Neuronal stem cell (in vitro differentiated cells): Measurements from ENCODE around the gene ATP8B2. TPM values are rescaled to one million over a fixed set of nuclear protein-coding genes. Genes with fewer than 3 reads are reported as not detected.
"Not testable (repeated sequence)": the region's sequence is repeated elsewhere in the genome, so short reads cannot be mapped to it uniquely, and the experiment has no call there.

Experiments used
- DNase-seq: peaks from one replicate; pipeline ENCODE4 v3.0.0-alpha.2; 2013; ENCODE audit warnings: low spot score
- H2AFZ ChIP-seq: one replicate; pipeline ENCODE4 v1.6.1; 2013; ENCODE audit warnings: mild to moderate bottlenecking, low read length, inconsistent platforms
- H2AK5ac ChIP-seq: 2 replicates; pipeline ENCODE4 v1.6.1; 2013; ENCODE audit warnings: low read depth, mild to moderate bottlenecking, inconsistent platforms, low read length, moderate library complexity, mixed read lengths
- H2BK120ac ChIP-seq: 2 replicates; pipeline ENCODE4 v1.6.1; 2013; ENCODE audit warnings: low read depth, mild to moderate bottlenecking, inconsistent platforms, low read length, moderate library complexity, mixed read lengths
- H2BK12ac ChIP-seq: one replicate; pipeline ENCODE4 v1.6.1; 2013; ENCODE audit warnings: low read length, inconsistent platforms
- H2BK15ac ChIP-seq: 2 replicates; pipeline ENCODE4 v1.6.1; 2013; ENCODE audit warnings: mild to moderate bottlenecking, low read length, inconsistent platforms, mixed read lengths
- H2BK5ac ChIP-seq: one replicate; pipeline ENCODE4 v1.6.1; 2013; ENCODE audit warnings: inconsistent platforms, mild to moderate bottlenecking, low read length, moderate library complexity
- H3K14ac ChIP-seq: one replicate; pipeline ENCODE4 v1.6.1; 2013; ENCODE audit warnings: low read length, inconsistent platforms
- H3K18ac ChIP-seq: 2 replicates; pipeline ENCODE4 v1.6.1; 2013; ENCODE audit warnings: low read length, inconsistent platforms
- H3K23ac ChIP-seq: 2 replicates; pipeline ENCODE4 v1.6.1; 2013; ENCODE audit warnings: low read depth, mild to moderate bottlenecking, mixed read lengths, low read length, inconsistent platforms; ENCODE audit not compliant: poor library complexity
- H3K27ac ChIP-seq: replicated peaks from 3 replicates; pipeline ENCODE4 v1.5.1; 2013; ENCODE audit warnings: low read length, inconsistent platforms
- H3K27me3 ChIP-seq, 3 experiments: 2 replicates each; pipeline ENCODE4 v1.6.1; 2013; ENCODE audit warnings: low read length in 3 of 3, mild to moderate bottlenecking in 2 of 3, inconsistent platforms in 1 of 3, low read depth in 1 of 3, mixed read lengths in 1 of 3, moderate library complexity in 1 of 3; ENCODE audit not compliant: control insufficient read depth in 3 of 3, insufficient read depth in 3 of 3
- H3K36me3 ChIP-seq, 2 donors: replicated peaks in 1 of 2; 2 replicates each; pipeline ENCODE4 v1.6.1; 2013; ENCODE audit warnings: low read length in 2 of 2; ENCODE audit not compliant: control insufficient read depth in 2 of 2, insufficient read depth in 2 of 2
- H3K4ac ChIP-seq: 2 replicates; pipeline ENCODE4 v1.6.1; 2013; ENCODE audit warnings: inconsistent platforms, mild to moderate bottlenecking, low read length, moderate library complexity
- H3K4me1 ChIP-seq, 2 donors: 1 replicate in 1 of 2; 2 replicates in 1 of 2; pipeline ENCODE4 v1.6.1; 2013; ENCODE audit warnings: low read length in 2 of 2, low read depth in 1 of 2; ENCODE audit not compliant: control insufficient read depth in 2 of 2, insufficient read depth in 1 of 2
- H3K4me2 ChIP-seq: one replicate; pipeline ENCODE4 v1.6.1; 2013; ENCODE audit warnings: mild to moderate bottlenecking, low read length, inconsistent platforms; ENCODE audit not compliant: insufficient read depth, poor library complexity, severe bottlenecking
- H3K4me3 ChIP-seq, 2 donors: 2 replicates each; pipeline ENCODE4 v1.5.1; 2013; ENCODE audit warnings: low read length in 2 of 2, mild to moderate bottlenecking in 2 of 2, inconsistent platforms in 1 of 2, moderate library complexity in 1 of 2
- H3K79me1 ChIP-seq: one replicate; pipeline ENCODE4 v1.6.1; 2013; ENCODE audit warnings: low read depth, mild to moderate bottlenecking, inconsistent platforms, low read length, moderate library complexity
- H3K9ac ChIP-seq: one replicate; pipeline ENCODE4 v1.6.1; 2013; ENCODE audit warnings: mild to moderate bottlenecking, low read depth, low read length, inconsistent platforms; ENCODE audit not compliant: poor library complexity
- H3K9me3 ChIP-seq, 2 donors: replicated peaks in 1 of 2; 2 replicates each; pipeline versions ENCODE3 to v1.6.1; 2013; ENCODE audit warnings: low read length in 2 of 2, mild to moderate bottlenecking in 2 of 2, inconsistent platforms in 1 of 2, low read depth in 1 of 2, mixed read lengths in 1 of 2, moderate library complexity in 1 of 2; ENCODE audit not compliant: control insufficient read depth in 2 of 2, insufficient read depth in 1 of 2
- H4K8ac ChIP-seq: one replicate; pipeline ENCODE4 v1.6.1; 2013; ENCODE audit warnings: low read depth, mild to moderate bottlenecking, inconsistent platforms, low read length, moderate library complexity
- H4K91ac ChIP-seq: one replicate; pipeline ENCODE4 v1.6.1; 2013; ENCODE audit warnings: low read length, low read depth, mild to moderate bottlenecking, inconsistent platforms; ENCODE audit not compliant: poor library complexity
- WGBS, 2 donors: extraction: QIAGEN DNeasy Blood & Tissue Kit; methylation state at CpG; one replicate each; pipeline ENCODE4 v1.1.7; 2013; ENCODE audit warnings: missing lambda C conversion rate in 2 of 2, mixed read lengths in 1 of 2; ENCODE audit not compliant: insufficient read length in 2 of 2, insufficient replicate concordance in 1 of 2; ENCODE audit errors: extremely low coverage in 2 of 2; 5-methylcytosine and 5-hydroxymethylcytosine counted together
- polyA plus RNA-seq, 2 experiments: library from polyadenylated mRNA; stranded (reverse); fragments of 200-250 nt; gene quantifications; one replicate each; pipeline ENCODE4 v1.2.3, GENCODE V29; 2013

ATP8B2 gene, protein sequence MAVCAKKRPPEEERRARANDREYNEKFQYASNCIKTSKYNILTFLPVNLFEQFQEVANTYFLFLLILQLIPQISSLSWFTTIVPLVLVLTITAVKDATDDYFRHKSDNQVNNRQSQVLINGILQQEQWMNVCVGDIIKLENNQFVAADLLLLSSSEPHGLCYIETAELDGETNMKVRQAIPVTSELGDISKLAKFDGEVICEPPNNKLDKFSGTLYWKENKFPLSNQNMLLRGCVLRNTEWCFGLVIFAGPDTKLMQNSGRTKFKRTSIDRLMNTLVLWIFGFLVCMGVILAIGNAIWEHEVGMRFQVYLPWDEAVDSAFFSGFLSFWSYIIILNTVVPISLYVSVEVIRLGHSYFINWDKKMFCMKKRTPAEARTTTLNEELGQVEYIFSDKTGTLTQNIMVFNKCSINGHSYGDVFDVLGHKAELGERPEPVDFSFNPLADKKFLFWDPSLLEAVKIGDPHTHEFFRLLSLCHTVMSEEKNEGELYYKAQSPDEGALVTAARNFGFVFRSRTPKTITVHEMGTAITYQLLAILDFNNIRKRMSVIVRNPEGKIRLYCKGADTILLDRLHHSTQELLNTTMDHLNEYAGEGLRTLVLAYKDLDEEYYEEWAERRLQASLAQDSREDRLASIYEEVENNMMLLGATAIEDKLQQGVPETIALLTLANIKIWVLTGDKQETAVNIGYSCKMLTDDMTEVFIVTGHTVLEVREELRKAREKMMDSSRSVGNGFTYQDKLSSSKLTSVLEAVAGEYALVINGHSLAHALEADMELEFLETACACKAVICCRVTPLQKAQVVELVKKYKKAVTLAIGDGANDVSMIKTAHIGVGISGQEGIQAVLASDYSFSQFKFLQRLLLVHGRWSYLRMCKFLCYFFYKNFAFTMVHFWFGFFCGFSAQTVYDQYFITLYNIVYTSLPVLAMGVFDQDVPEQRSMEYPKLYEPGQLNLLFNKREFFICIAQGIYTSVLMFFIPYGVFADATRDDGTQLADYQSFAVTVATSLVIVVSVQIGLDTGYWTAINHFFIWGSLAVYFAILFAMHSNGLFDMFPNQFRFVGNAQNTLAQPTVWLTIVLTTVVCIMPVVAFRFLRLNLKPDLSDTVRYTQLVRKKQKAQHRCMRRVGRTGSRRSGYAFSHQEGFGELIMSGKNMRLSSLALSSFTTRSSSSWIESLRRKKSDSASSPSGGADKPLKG
- polyA plus RNA-seq (2013, experiment 1 of 2) = 23.7 TPM
- polyA plus RNA-seq (2013, experiment 2 of 2) = 22.1 TPM

DNA sequence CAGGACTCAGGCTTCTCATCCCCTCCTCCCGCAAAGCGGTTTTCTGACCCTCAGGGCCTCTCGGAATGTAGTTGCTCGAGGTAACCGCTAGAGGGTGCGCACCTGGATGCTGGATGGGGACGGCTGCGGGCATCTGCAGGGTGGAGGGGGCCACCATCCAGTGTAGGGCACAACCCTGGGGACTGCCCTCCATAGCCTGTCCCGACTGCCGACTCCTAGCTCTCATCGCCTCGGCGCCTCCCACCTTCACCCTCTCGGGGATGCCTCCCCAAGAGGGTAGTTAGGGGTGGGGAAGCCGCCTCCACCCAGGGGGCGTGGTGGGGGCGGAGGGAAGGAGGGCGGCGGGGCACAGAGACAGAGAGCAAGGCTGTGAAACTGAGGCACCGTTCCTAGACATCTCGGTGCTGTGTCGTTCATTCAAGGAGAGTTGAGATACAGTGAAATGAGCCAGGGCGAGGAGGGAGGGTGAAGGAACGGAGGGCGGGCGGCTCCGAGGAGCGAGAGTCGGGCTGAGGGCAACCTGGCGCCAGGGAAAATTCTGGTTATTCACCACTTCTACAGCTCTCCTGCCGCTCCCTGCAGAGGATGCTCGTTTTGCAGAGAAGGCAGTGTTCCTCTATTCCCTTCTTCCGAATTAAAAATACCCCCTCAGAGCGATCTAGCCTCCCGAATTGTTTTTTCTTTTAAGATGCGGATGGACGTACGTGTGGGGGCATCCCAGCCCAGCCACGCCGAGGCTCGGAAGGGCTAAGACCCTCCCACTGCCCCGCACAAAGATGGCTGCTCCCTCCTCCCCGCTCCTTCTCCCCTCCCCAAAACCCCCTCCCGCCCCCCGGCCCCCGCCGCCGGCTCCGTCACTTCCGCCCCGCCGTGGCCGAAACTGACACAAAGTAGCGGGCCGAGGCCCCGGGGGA is at the start of gene ATP8B2:
ATP8B2 (plus strand) TSS at position 857 of the 914 bp plus-strand sequence. CDS start 2,617 bp downstream, outside the sequence.
- Histone ChIP-seq H3K9me3 (no peaks in the 10 kb centered on the region), H2AFZ (peak within 1 kb of the TSS; percentile 99), H2AK5ac (peak within 1 kb of the TSS; percentile 77), H3K27me3 (peaks cover 0 to 19% (median 0%) of the 10 kb centered on the region in 3 experiments), H3K18ac (peak within 1 kb of the TSS; percentile 98), H2BK12ac (peak within 1 kb of the TSS; percentile 82), H3K36me3 (peaks cover 0 to 14% of the 10 kb centered on the region in 2 donors), H2BK15ac (peak within 1 kb of the TSS; percentile 59), H3K14ac (peak within 1 kb of the TSS; percentile 77), H3K4me2 (peak within 1 kb of the TSS; percentile 92), H3K4me3 (peak within 1 kb of the TSS; percentile 68 to 93), H3K79me1 (peaks cover 8% of the 10 kb centered on the region), H4K8ac (no peak within 1 kb of the TSS), H4K91ac (no peak within 1 kb of the TSS), H3K23ac (peak within 1 kb of the TSS; percentile 44), H3K27ac (peak within 1 kb of the TSS; percentile 63), H3K9ac (peak within 1 kb of the TSS; percentile 94), H3K4me1 (peaks cover 7 to 25% of the 10 kb centered on the region in 2 donors), H3K4ac (no peak within 1 kb of the TSS), H2BK5ac (peak within 1 kb of the TSS; percentile 90), H2BK120ac (peak within 1 kb of the TSS; percentile 36)
- DNase-seq = peak; percentile 82
- no CpG with 5 or more reads among the region's 56 CpGs for WGBS, 2 donors

DNA sequence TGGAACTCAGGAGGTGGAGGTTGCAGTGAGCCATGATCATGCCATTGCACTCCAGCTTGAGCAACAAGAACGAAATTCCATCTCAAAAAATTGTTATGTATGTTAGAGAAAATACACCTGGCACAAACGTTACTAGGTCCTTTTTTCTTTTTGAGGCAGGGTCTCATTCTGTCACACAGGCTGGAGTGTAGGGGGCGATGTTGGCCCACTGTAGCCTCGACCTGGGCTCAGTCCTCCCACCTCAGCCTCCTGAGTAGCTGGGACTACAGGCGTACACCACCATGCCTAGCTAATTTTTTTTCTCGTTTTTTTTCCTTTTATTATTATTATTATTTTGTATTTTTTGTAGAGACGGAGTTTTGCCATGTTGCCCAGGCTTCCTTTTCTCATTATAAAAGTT is 48.5 kb upstream of the ATP8B2 start:
- H4K8ac ChIP-seq = no peak overlapping the region
- no peak overlapping the region for H3K18ac ChIP-seq
- no peak overlapping the region for H2AK5ac ChIP-seq
- H2BK12ac ChIP-seq = no peak overlapping the region
- no peaks in the 10 kb centered on the region for H3K4me1 ChIP-seq
- no peaks in the 10 kb centered on the region for H3K9me3 ChIP-seq
- H2BK120ac ChIP-seq = no peak overlapping the region
- no peak overlapping the region for H3K23ac ChIP-seq
- H2AFZ ChIP-seq = no peak overlapping the region
- no peak overlapping the region for H3K4me3 ChIP-seq
- H2BK15ac ChIP-seq = no peak overlapping the region
- no peak overlapping the region for H3K4me2 ChIP-seq
- no peak overlapping the region for H4K91ac ChIP-seq
- no peak overlapping the region for H3K27ac ChIP-seq
- WGBS, 2 donors = no CpG with 5 or more reads among the region's 7 CpGs
- no peaks in the 10 kb centered on the region for H3K27me3 ChIP-seq
- H3K79me1 ChIP-seq = peaks cover 2% of the 10 kb centered on the region
- no peak overlapping the region for H3K14ac ChIP-seq
- H2BK5ac ChIP-seq = no peak overlapping the region
- peaks cover 0 to 27% of the 10 kb centered on the region in 2 donors for H3K36me3 ChIP-seq
- no peak for DNase-seq
- no peak overlapping the region for H3K4ac ChIP-seq
- H3K9ac ChIP-seq = no peak overlapping the region

- not testable (repeated sequence) for H3K9me3 ChIP-seq, H3K4me2 ChIP-seq, H2BK12ac ChIP-seq, H3K23ac ChIP-seq, H2BK120ac ChIP-seq, H2BK15ac ChIP-seq, H3K27me3 ChIP-seq, H4K91ac ChIP-seq, H2AK5ac ChIP-seq, H3K14ac ChIP-seq, H3K4me3 ChIP-seq, H3K4ac ChIP-seq, H3K18ac ChIP-seq, DNase-seq, H4K8ac ChIP-seq, H2BK5ac ChIP-seq, H3K4me1 ChIP-seq, H3K36me3 ChIP-seq, H3K79me1 ChIP-seq, H2AFZ ChIP-seq, H3K27ac ChIP-seq, H3K9ac ChIP-seq
- WGBS, 2 donors = no CpG with 5 or more reads among the region's 30 CpGs
Observed at GRCh38 chr1:154287591-154287990, 37.7 kb upstream of the ATP8B2 start.
